Fibroblast of skin of abdomen (primary cell): Measurements from ENCODE around the gene LMNB1. TPM values are rescaled to one million over a fixed set of nuclear protein-coding genes. Genes with fewer than 3 reads are reported as not detected.
"Not testable (repeated sequence)": the region's sequence is repeated elsewhere in the genome, so short reads cannot be mapped to it uniquely, and the experiment has no call there.

Experiments
- DNase-seq: peaks from one replicate; pipeline ENCODE4 v3.0.0-alpha.2; 2013
- polyA plus RNA-seq, 2 experiments: library from polyadenylated mRNA; unstranded; fragments of 120-200 nt; gene quantifications; one replicate each; pipeline ENCODE4 v1.2.1, GENCODE V29; 2013; ENCODE audit not compliant: insufficient read length in 2 of 2

LMNB1 gene
- polyA plus RNA-seq (2013, experiment 1 of 2; ENCODE audit: insufficient read length), result 59.0 TPM
- polyA plus RNA-seq (2013, experiment 2 of 2; ENCODE audit: insufficient read length), result 59.3 TPM

- peak; percentile 97 for DNase-seq
Measured at GRCh38 chr5:126776499-126777256, at the start of gene LMNB1. Gene LMNB1, plus strand, starts transcription at chr5:126777136. Its CDS starts 373 bp downstream, at chr5:126777509.

GRCh38 chr5:126732716-126733115 lies 44.2 kb upstream of the LMNB1 start:
- DNase-seq, result no peak

GRCh38 chr5:126734573-126734972 lies 42.4 kb upstream of the LMNB1 start:
- DNase-seq, result not testable (repeated sequence)

DNA sequence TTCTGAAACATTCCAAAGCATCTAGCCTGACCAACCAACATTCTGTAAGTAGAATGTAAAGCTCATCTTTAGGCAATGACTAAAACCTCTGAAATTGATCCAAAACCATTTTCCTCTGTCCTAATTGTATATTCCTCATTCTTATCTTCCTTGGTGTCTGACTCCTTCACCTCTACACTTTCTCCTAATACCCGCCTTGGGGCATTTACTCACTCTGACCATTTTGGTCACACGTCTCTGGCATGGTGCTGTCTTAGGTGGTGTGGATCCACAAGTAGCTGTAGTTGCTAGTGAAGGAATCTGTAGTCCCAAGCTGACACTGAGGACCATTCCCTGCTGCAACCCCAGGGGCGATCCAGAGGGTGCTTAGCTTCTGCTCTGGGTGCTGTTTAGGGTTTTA lies 40.8 kb upstream of the LMNB1 start:
- DNase-seq, result peak; percentile 31

DNA sequence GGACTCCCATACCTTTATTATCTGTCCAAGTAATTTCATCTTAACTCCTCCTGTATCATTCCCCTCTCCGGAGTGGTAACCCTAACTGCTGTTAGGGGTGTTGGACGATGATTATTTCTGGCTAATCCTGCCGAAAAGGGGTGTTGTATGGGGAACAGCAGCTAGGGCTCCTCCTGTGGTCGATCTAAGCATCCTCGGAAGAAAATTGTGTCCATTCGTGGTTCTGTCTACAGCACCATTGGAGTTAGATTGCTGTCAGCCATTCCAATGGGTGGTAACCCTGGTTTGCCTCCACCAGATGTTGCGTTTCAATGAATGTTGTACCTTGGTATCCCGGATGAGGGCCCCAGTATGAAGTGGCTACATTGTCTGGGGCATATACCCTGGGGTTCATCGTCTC lies 35.6 kb upstream of the LMNB1 start:
- no peak for DNase-seq

DNA sequence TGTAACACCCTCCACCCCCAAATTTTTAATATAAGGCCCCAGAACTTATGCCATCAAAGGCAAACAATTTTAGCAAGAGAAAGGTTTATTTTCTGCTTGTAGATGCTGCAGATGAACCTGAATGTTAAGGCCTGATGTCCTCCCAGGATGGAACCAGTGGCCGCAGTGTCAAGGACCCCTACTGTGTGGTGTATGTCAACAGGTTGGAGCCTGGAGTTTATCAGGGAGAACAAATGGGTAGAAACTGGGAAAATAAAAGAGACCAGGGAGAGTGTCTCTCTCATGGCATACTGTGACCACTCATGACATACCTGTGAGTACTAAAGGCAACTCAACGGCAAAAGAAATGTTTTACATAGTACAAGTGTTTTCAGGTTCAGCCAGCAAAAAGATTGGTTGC lies 34.5 kb upstream of the LMNB1 start:
- DNase-seq, result no peak

DNA sequence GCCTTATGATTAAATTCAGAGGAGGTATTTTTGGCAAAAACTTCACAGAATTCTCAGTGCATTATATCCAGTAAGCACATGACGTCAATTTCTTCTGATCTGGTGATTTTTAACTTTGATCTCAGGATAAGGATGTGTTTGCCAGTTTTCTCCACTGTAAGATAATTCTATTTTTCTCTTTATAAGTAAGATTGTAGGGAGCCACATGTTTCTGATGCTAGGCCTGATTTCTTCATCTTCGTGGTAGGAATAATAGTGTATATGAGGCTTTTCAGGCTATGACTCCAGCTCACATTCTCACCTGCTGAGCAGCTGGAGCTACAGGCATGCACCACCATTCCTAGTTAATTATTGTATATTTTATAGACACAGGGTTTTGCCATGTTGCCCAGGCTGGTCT lies 32.1 kb upstream of the LMNB1 start:
- DNase-seq, result no peak

DNA sequence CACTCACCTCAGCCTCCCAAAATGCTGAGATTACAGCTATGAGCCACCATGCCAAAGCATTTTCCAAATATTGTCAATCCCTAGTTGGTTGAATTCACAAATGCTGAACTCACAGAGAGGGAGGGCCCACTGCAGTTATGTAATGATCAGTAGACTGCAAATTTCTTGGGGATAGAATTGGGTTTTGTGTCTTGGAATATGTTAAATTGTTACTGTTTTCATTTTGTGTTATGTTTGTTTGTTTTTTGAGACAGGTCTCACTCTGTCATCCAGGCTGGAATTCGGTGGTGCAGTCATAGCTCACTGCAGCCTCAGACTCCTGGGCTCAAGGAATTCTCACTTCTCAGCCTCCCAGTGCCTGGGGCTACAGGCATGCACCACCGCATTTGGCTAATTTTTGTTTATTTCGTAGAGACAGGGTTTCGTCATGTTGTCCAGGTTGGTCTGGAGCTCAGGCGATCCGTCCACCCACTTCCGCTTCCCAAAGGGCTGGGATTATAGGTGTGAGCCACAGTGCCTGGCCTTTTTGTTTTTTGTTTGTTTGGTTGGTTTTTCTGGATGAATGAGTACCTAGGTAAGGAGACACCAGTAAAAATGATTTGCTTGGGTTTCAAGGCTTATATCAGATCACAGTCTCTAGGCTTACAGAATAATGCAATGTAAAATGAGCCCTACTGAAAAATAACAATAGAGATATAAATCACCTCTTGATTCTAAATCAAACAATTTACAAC lies 31.5 kb upstream of the LMNB1 start:
- DNase-seq, result no peak

GRCh38 chr5:126746290-126746689 lies 30.6 kb upstream of the LMNB1 start:
- DNase-seq, result no peak

GRCh38 chr5:126752081-126752785 lies 24.7 kb upstream of the LMNB1 start:
- DNase-seq, result no peak

GRCh38 chr5:126753227-126753626 lies 23.7 kb upstream of the LMNB1 start:
- DNase-seq, result no peak

GRCh38 chr5:126754609-126755008 lies 22.3 kb upstream of the LMNB1 start:
- DNase-seq, result no peak

DNA sequence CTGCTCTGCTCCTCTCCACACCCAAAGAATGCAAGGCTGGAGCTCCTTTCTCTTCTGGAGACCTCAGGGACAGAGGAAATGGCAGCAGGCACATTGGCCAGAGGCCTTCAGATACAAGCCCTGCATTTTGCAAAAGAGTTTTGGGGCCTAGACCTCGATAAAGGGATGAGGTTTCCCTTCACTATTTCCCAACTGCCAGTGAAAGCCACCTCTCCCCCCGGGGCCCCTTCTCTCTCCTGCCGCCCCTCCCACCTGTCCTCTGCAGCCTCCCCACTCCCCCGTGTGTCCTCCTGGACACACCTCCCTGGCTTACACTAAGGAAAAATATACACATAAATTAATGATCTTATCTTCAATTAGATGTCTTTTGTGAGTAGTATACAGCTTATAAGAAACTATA lies 21.3 kb upstream of the LMNB1 start:
- no peak for DNase-seq

- DNase-seq, result no peak
Measured at GRCh38 chr5:126757713-126758357, 19.1 kb upstream of the LMNB1 start.

DNA sequence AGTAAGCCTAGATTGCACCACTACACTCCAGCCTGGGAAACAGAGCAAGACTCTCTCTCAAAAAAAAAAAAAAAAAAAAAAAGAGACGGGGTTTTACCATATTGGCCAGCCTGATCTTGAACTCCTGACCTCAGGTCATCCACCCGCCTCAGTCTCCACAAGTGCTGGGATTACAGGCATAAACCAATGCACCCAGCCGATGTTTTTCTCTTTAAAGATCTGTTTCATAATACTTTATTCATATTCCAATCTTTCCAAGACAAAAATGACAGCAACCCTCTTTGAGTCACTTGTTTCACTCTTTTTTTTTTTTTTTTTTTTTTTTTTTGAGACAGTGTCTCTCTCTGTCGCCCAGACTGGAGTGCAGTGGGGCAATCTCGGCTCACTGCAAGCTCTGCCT lies 13.6 kb upstream of the LMNB1 start:
- DNase-seq, result no peak

DNA sequence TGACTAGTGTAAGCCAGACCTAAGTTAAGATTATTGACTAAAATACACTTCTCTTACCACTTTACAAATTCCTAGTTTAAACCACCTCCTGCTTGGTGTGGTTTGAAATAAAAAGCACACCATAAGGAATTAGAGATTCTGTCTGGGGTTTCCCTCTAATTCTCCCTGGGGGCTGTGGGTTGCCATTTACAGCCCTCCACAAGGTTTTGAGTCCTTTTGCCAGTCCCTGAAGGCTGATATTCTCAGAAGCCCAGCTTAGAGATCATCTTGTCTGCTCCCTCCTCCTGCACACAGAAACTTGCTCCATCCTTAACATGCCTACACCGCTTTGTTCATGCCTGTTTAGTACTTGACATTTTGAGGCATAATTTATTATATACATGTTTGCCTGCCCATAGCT lies 7.2 kb upstream of the LMNB1 start:
- DNase-seq, result no peak

- not testable (repeated sequence) for DNase-seq
Measured at GRCh38 chr5:126773536-126773935, 3.4 kb upstream of the LMNB1 start.

DNA sequence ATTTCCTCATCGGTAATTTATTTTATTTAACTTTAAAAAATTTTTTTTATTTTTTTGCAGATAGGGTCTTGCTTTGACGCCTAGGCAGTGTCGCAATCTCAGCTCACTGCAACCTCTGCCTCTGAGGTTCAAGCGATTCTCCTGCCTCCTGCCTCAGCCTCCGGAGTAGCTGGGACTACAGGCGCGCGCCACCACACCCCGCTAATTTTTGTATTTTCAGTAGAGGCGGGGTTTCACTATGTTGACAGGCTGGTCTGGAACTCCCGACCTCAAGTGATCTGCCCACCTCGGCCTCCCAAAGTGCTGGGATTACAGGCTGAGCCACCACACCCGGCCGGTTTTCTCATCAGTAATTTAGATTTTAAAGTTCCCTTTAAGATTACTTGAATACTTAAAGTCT lies 2.3 kb upstream of the LMNB1 start:
- not testable (repeated sequence) for DNase-seq

GRCh38 chr5:126777257-126777974 lies 480 bp downstream of the LMNB1 start:
- peak; percentile 55 for DNase-seq

- DNase-seq, result peak; percentile 97
Measured at GRCh38 chr5:126777975-126778674, 1.2 kb downstream of the LMNB1 start.

DNA sequence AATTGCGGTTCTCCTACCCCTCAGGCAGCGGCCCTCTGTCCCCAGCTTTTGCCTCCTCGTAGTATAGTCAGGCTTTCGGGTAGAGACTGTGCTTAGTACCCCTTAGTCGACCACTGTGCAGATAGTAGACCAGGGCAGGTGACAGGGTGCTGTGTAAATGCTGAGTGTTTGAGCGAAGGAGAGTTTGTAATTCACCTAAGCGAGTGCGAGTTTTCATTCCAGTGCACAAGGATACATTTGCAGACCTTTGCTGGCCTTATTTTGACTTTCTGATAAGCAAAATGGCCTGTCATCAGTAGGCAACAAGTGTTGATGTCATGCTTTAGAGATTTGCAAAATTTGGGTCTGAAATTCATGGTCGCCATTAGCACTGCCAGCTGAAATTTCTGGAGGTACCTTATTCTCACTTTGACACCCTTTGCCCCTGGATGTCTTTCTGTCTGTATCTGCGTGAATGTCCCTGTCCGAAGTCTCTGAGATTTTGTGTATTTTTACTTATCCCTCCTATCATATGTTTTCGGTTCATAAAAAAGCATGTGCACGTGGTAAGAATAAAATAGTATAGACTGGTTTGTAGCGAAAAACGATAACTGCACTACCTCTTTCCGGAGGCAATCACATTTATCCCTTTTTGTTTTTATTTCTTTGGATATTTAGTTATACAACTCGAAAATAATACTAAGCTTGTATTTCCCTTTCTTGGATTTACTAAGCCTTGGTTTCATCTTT lies 1.9 kb downstream of the LMNB1 start:
- no peak for DNase-seq
